Measurements from ENCODE around the gene FAM120B.

DNA sequence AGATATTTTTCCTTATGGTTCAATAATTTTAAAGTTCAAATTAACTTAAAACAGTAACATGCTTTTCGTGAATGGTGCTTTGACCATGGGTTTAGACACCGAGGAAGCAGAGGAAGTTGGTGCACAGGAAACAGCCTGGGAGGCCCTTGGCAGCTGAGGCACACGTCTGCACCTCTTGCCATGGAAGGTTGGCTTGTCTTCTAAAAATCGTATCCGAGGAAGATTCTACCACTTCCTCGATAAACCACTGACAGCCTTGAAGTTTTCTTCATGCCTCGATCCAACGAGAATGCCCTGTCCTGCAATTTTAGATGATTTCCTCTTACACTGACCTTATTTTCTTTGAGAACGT, 27.8 kb upstream of the FAM120B start:
- TF ChIP-seq POLR2A (IDR thresholded peaks at IDR 0.05; ENCODE audit: low read depth, low read length) = no peak
- TF ChIP-seq SPI1 (IDR thresholded peaks at IDR 0.05; ENCODE audit: low read depth, low read length) = no peak
